ENCODE results near the gene FIGNL2.
"Not testable (repeated sequence)": the region's sequence is repeated elsewhere in the genome, so short reads cannot be mapped to it uniquely, and the experiment has no call there.

FIGNL2 gene

GRCh38 chr12:51809193-51809592, 39.3 kb downstream of the FIGNL2 start:
- no peak overlapping the region for H3K4me3 ChIP-seq (replicated peaks; ENCODE audit: low read depth, low read length)
- DNase-seq (ENCODE audit: low read depth) = no peak
- TF ChIP-seq CTCF (IDR thresholded peaks at IDR 0.05; ENCODE audit: low read length, missing control alignments) = no peak

- DNase-seq (ENCODE audit: low read depth) = no peak
- H3K4me3 ChIP-seq (replicated peaks; ENCODE audit: low read depth, low read length) = no peak overlapping the region
- no peak for TF ChIP-seq CTCF (IDR thresholded peaks at IDR 0.05; ENCODE audit: low read length, missing control alignments)
Measured at GRCh38 chr12:51806896-51807295, 41.6 kb downstream of the FIGNL2 start.

- no peak for TF ChIP-seq CTCF (IDR thresholded peaks at IDR 0.05; ENCODE audit: low read length, missing control alignments)
- H3K4me3 ChIP-seq (replicated peaks; ENCODE audit: low read depth, low read length) = no peak overlapping the region
- no peak for DNase-seq (ENCODE audit: low read depth)
Measured at GRCh38 chr12:51801027-51801426, 47.5 kb downstream of the FIGNL2 start.

GRCh38 chr12:51798501-51798900, 50.0 kb downstream of the FIGNL2 start:
- DNase-seq (ENCODE audit: low read depth) = no peak
- TF ChIP-seq CTCF (IDR thresholded peaks at IDR 0.05; ENCODE audit: low read length, missing control alignments) = no peak

GRCh38 chr12:51798051-51798450, 50.5 kb downstream of the FIGNL2 start:
- not testable (repeated sequence) for H3K4me3 ChIP-seq (replicated peaks; ENCODE audit: low read depth, low read length); DNase-seq (ENCODE audit: low read depth)

More at GRCh38 chr12:51798501-51798900, 50.0 kb downstream of the FIGNL2 start:
- no peak overlapping the region for H3K4me3 ChIP-seq (replicated peaks; ENCODE audit: low read depth, low read length)

GRCh38 chr12:51797301-51797700, 51.2 kb downstream of the FIGNL2 start:
- H3K4me3 ChIP-seq (replicated peaks; ENCODE audit: low read depth, low read length) = no peak overlapping the region
- DNase-seq (ENCODE audit: low read depth) = no peak
- no peak for TF ChIP-seq CTCF (IDR thresholded peaks at IDR 0.05; ENCODE audit: low read length, missing control alignments)

GRCh38 chr12:51793201-51793600, 55.3 kb downstream of the FIGNL2 start:
- TF ChIP-seq CTCF (IDR thresholded peaks at IDR 0.05; ENCODE audit: low read length, missing control alignments) = no peak
- no peak overlapping the region for H3K4me3 ChIP-seq (replicated peaks; ENCODE audit: low read depth, low read length)
- no peak for DNase-seq (ENCODE audit: low read depth)

Measured in fibroblast of pulmonary artery (primary cell).